HuH-7.5 (cell line): ENCODE measurements around the gene CAMKK2.
A peak's percentile ranks its signal among the peaks of the same experiment; 100 is the strongest.
"Not testable (repeated sequence)": the region's sequence is repeated elsewhere in the genome, so short reads cannot be mapped to it uniquely, and the experiment has no call there.

ENCODE experiments used
- DNase-seq: peaks from one replicate; pipeline ENCODE4 v3.0.0; 2011; ENCODE audit warnings: low spot score

The CAMKK2 gene

DNA sequence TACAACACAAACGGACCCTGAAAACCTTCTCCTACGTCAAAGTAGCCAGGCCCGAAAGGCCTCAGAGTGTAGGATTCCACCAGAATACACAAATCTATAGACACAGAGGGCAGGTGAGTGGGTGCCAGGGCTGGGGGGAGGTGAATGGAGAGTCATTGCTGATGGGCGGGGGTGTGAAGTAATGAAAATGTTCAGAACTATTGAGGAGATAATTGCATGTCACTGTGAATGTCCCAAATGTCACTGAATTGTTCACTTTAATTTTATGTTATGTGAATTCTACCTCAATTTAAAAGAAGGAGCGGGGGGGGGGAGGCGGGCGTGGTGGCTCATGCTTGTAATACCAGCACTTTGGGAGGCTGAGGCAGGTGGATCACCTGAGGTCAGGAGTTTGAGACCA is 50.6 kb downstream of the CAMKK2 start:
- no peak for DNase-seq

DNA sequence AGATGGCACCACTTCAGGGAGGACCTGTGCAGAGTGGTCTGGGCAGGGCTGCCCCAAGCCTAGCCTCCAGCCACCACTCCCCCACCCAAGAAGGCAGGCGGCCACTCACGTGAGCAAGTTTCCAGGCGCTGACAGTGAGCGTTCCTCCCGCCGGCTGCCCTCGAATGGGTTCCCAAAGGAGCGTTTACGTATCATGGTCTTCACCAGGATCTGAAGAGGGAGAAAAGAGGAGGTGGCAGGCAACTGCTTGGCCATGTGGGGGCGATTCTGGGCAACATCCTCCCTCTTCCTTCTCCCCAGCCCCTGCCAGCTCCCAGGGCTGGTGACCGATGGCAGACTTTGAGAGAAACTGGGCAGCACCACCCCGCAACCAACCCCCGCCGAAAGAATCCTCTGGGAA is 51.5 kb downstream of the CAMKK2 start:
- no peak for DNase-seq

DNA sequence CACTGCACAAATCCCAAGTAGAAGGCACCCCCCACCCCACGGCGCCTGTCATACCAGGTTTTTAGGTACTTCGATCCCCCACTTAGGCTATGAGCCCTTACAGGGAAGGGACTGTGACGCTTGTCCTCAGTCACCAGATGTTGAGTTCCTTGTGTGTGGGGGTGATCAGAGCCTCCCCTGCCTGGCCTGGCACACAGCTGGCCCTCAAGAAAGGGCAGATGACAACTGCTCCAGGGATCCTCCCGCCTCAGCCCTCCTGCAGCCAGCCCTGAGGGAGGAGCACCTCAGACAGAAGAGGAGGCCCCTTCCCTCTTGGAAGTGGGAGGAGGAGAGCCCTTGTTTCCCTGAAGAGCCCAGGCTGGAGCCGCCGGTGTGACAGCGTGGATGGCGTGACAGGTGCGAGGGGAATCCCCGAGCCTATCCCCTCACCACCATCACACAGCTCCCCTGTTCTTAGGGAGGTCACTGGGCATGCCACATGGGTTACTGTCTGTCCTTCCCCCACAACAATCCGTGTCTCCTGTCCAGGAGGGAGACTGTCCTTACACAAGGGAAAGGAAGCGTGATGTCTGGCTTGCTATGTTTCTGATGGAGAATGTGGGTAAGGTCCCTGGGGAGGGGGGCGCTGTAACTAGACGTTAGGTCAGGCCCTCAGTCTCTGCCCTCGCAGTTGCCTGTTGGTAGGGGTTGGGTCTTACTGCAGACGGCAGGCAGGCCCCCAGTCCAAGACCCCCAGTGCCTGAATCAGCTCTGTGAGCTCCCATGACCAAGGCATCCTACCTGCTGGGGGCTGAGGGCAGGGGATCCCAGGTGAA is 55.1 kb downstream of the CAMKK2 start:
- no peak for DNase-seq

GRCh38 chr12:121240484-121241101 is 55.9 kb downstream of the CAMKK2 start:
- DNase-seq: no peak

DNA sequence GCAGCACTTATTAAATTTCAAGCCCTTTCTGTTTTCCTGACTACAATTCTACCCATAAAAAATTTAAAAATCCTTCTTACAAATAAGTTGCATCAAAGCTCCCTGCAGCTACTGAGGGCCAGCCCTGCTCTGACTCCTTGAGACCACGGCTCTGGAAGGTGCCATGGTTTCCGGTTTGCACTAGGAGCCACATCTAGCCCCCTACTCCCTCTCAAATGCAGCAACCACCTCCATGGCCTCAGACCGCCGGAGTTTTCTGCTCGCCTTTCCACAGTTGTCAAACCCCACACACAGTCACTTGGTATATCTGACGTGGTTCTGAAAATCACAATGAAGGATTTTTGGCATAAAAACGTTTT is 56.5 kb downstream of the CAMKK2 start:
- no peak for DNase-seq

GRCh38 chr12:121239351-121240061 is 57.0 kb downstream of the CAMKK2 start:
- no peak for DNase-seq

GRCh38 chr12:121238604-121239350 is 57.7 kb downstream of the CAMKK2 start:
- DNase-seq: no peak

DNA sequence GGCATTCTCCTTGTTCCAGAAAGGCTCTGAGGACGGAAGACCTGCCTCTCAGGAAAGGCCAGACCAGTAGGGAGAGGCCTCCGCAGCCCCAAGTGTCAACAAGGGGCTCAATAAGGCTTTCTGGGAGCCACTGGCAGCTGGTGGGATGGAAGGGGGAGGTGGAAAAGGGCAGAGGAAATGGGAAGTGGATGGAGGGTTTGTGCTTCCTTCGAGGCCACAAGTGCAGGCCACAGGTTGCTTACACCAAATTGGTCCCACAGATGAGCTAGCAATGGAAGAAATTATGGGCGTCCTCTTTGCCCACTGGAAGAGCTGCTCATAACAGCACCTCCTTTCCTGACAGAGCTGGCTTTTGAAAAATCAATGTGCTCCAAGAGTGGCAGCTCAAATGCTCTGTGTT is 58.4 kb downstream of the CAMKK2 start:
- DNase-seq: no peak

DNA sequence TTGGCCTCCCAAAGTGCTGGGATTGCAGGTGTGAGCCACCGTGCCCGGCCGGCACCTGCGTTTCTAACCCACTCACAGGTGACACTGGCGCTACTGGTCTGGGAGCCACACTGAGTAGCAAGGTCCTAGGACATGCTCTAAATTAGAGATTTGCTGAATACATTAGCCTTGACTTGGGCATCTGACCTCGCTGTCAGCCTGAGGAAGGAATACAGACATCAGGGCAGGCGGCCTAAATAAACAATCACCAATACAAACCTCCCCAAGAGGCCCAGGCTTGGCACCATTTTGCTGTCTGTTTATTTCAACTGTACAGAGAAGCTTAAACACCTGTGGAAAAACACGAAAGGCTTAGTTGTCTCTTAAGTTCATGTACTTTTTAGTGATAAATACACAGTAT is 59.1 kb downstream of the CAMKK2 start:
- no peak for DNase-seq

DNA sequence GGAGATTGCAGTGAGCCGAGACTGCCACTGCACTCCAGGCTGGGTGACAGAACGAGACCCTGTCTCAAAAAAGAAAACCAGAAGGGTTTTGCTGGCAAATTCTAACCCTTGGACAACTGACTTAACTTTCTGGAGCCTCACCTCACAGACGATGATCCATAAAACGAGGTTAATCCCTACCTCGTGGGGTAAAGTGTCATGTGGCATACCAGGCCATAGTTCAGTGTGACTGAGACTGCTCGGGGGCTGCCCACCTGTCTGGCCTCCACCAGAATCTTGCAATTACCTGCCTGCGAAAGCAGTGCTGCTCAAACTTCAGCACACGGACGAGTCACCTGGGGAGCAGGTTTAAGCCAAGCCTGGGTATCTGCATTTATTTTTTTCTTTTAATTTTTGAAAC is 59.7 kb downstream of the CAMKK2 start:
- no peak for DNase-seq

DNA sequence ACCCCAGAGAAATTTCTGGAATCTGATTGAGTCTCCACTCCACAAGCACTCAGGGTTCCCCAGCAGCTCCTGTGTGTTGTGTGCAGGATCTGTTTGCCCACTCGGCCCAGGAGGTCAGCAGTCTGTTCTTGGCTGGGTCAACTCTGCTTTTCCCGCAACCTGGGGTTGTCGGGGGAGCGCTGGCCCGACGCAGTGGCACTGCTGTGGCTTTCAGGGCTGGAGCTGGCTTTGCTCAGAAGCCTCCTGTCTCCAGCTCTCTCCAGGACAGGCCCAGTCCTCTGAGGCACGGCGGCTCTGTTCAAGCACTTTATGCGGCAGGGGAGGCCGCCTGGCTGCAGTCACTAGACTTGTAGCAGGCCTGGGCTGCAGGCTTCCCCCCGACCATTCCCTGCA is 62.9 kb downstream of the CAMKK2 start:
- no peak for DNase-seq

GRCh38 chr12:121232977-121233627 is 63.4 kb downstream of the CAMKK2 start:
- DNase-seq: no peak

GRCh38 chr12:121232163-121232562 is 64.3 kb downstream of the CAMKK2 start:
- DNase-seq: no peak

- DNase-seq: no peak
These were observed 66.0 kb downstream of the CAMKK2 start for GRCh38 chr12:121230538-121230907.

DNA sequence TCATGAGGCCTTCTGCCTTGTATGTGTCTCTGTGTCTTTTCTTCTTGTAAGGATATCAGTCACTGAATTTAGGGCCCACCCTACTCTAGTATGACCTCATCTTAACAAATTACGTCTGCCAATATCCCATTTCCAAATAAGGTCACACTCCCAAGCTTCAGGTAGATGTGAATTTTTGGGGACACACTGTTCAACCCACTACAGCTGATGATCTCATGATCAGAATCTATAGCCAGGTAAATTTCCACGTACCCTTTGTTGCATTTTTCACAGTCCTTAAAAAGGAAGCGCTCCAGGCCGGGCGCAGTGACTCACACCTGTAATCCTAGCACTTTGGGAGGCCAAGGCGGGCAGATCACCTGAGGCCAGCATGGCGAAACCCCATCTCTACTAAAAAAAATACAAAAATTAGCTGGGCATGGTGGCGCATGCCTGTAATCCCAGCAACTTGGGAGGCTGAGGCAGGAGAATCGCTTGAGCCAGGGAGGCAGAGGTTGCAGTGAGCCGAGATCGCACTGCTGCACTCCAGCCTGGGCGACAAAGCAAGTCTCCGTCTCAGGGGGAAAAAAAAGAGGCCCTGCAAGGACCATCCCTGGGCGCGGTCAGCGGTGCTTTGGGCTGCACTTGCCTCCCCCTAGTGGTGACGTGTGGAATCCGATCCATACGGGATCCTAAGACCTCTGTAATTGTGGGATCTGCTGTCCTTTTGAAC is 66.5 kb downstream of the CAMKK2 start:
- DNase-seq: peak; percentile 87

GRCh38 chr12:121228919-121229665 is 67.4 kb downstream of the CAMKK2 start:
- DNase-seq: no peak

DNA sequence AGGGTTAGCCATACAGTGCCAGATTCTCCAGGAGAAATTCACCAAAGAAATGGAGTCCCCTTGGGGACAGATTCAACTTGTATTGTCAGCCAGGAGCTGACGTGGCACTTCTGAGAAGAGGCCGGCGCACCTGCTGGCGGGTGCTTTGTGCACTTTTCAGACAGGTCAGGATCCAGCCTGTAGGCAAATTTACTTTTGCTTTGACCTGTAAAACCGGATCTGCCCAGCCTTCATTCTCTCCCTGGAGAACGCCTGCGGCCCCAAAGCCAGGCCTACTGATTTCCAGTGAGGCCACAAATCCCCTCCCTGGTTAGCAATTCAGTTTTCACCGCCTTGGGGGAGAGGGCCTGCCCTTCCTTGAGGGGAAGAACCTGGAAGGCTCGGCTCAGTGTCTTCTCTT is 69.2 kb downstream of the CAMKK2 start:
- DNase-seq: peak; percentile 39

- DNase-seq: not testable (repeated sequence)
These were observed 69.6 kb downstream of the CAMKK2 start for GRCh38 chr12:121226871-121227270.

DNA sequence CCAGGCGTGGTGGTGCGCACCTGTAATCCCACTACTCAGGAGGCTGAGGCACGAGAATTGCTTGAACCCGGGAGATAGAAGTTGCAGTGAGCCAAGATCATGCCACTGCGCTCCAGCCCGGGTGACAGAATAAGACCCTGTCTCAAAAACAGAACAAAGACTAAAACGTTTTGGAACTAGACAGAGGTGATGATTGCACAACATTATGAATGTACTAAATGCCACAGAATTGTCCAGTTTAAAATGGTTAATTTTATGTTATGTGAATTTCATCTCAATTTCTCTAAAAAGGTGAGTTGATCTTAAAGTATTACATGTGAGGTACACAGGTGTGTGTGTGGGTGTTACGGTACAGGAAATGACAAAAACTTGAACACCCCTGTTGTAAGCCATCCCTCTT is 70.1 kb downstream of the CAMKK2 start:
- no peak for DNase-seq

GRCh38 chr12:121224591-121224990 is 71.9 kb downstream of the CAMKK2 start:
- no peak for DNase-seq
